Measurements from ENCODE around the gene PARP9.

PARP9 gene

GRCh38 chr3:122530164-122530563 lies 33.9 kb downstream of the PARP9 start:
- TF ChIP-seq ZFX (IDR thresholded peaks at IDR 0.05) (no peak), CTCF (conservative IDR thresholded peaks at IDR 0.05) (no peak)
- H3K27ac ChIP-seq, result no peak overlapping the region

GRCh38 chr3:122523317-122523716 lies 40.8 kb downstream of the PARP9 start:
- H3K27ac ChIP-seq, result no peak overlapping the region
- no peak for TF ChIP-seq CTCF (conservative IDR thresholded peaks at IDR 0.05)
- TF ChIP-seq ZFX (IDR thresholded peaks at IDR 0.05), result no peak

GRCh38 chr3:122520861-122521260 lies 43.2 kb downstream of the PARP9 start:
- H3K27ac ChIP-seq, result no peak overlapping the region
- TF ChIP-seq CTCF (conservative IDR thresholded peaks at IDR 0.05) (no peak), ZFX (IDR thresholded peaks at IDR 0.05) (no peak)

- no peak overlapping the region for H3K27ac ChIP-seq
- TF ChIP-seq ZFX (IDR thresholded peaks at IDR 0.05), result no peak
- no peak for TF ChIP-seq CTCF (conservative IDR thresholded peaks at IDR 0.05)
Measured at GRCh38 chr3:122519693-122520092, 44.4 kb downstream of the PARP9 start.

- no peak overlapping the region for H3K27ac ChIP-seq
- no peak for TF ChIP-seq ZFX (IDR thresholded peaks at IDR 0.05)
Measured at GRCh38 chr3:122516846-122517360, 47.2 kb downstream of the PARP9 start.

GRCh38 chr3:122515870-122516269 lies 48.2 kb downstream of the PARP9 start:
- TF ChIP-seq ZFX (IDR thresholded peaks at IDR 0.05) (no peak), CTCF (conservative IDR thresholded peaks at IDR 0.05) (no peak)
- no peak overlapping the region for H3K27ac ChIP-seq

- peak overlapping the region; percentile 97 for H3K27ac ChIP-seq
- TF ChIP-seq ZFX (IDR thresholded peaks at IDR 0.05) (no peak), CTCF (conservative IDR thresholded peaks at IDR 0.05) (no peak)
Measured at GRCh38 chr3:122515020-122515468, 49.1 kb downstream of the PARP9 start.
